ENCODE measurements around the gene TRAP1.
A peak's percentile ranks its signal among the peaks of the same experiment; 100 is the strongest.
"Not testable (repeated sequence)": the region's sequence is repeated elsewhere in the genome, so short reads cannot be mapped to it uniquely, and the experiment has no call there.

The TRAP1 gene

GRCh38 chr16:3736116-3736515 is 18.8 kb upstream of the TRAP1 start:
- FAIRE-seq = no peak
- DNase-seq (ENCODE audit: low spot score) = no peak

GRCh38 chr16:3735541-3735940 is 18.2 kb upstream of the TRAP1 start:
- FAIRE-seq = no peak
- no peak for DNase-seq (ENCODE audit: low spot score)

- DNase-seq (ENCODE audit: low spot score) = no peak
- FAIRE-seq = no peak
Observed at GRCh38 chr16:3734758-3735221, 17.5 kb upstream of the TRAP1 start.

GRCh38 chr16:3734084-3734757 is 16.9 kb upstream of the TRAP1 start:
- no peak for FAIRE-seq
- no peak for DNase-seq (ENCODE audit: low spot score)

GRCh38 chr16:3732171-3732570 is 14.8 kb upstream of the TRAP1 start:
- FAIRE-seq (no peak), DNase-seq (ENCODE audit: low spot score) (no peak)

GRCh38 chr16:3731126-3731935 is 14.0 kb upstream of the TRAP1 start:
- DNase-seq (ENCODE audit: low spot score) (no peak), FAIRE-seq (no peak)

- DNase-seq (ENCODE audit: low spot score) = no peak
- FAIRE-seq = no peak
Observed at GRCh38 chr16:3730161-3731125, 13.1 kb upstream of the TRAP1 start.

- no peak for FAIRE-seq
- DNase-seq (ENCODE audit: low spot score) = no peak
Observed at GRCh38 chr16:3729161-3730112, 12.1 kb upstream of the TRAP1 start.

- DNase-seq (ENCODE audit: low spot score) (no peak), FAIRE-seq (no peak)
Observed at GRCh38 chr16:3728424-3729160, 11.3 kb upstream of the TRAP1 start.

GRCh38 chr16:3727806-3728381 is 10.6 kb upstream of the TRAP1 start:
- FAIRE-seq = no peak

GRCh38 chr16:3726021-3726687 is 8.8 kb upstream of the TRAP1 start:
- no peak for DNase-seq (ENCODE audit: low spot score)
- FAIRE-seq = no peak

More at GRCh38 chr16:3727806-3728381, 10.6 kb upstream of the TRAP1 start:
- no peak for DNase-seq (ENCODE audit: low spot score)

- DNase-seq (ENCODE audit: low spot score) (no peak), FAIRE-seq (no peak)
Observed at GRCh38 chr16:3725276-3725675, 8.0 kb upstream of the TRAP1 start.

GRCh38 chr16:3722508-3722907 is 5.2 kb upstream of the TRAP1 start:
- FAIRE-seq (no peak), DNase-seq (ENCODE audit: low spot score) (no peak)

GRCh38 chr16:3720418-3720817 is 3.1 kb upstream of the TRAP1 start:
- FAIRE-seq = no peak
- DNase-seq (ENCODE audit: low spot score) = no peak

GRCh38 chr16:3718628-3719027 is 1.3 kb upstream of the TRAP1 start:
- FAIRE-seq (no peak), DNase-seq (ENCODE audit: low spot score) (no peak)

GRCh38 chr16:3718019-3718391 is 681 bp upstream of the TRAP1 start:
- no peak for DNase-seq (ENCODE audit: low spot score)
- FAIRE-seq = no peak

GRCh38 chr16:3716831-3717234 is 491 bp downstream of the TRAP1 start:
- FAIRE-seq = no peak
- peak; percentile 40 for DNase-seq (ENCODE audit: low spot score)

- no peak for FAIRE-seq
- no peak for DNase-seq (ENCODE audit: low spot score)
Observed at GRCh38 chr16:3715430-3715829, 1.9 kb downstream of the TRAP1 start.

- not testable (repeated sequence) for DNase-seq (ENCODE audit: low spot score); FAIRE-seq
Observed at GRCh38 chr16:3714378-3714777, 2.9 kb downstream of the TRAP1 start.

Data from urothelium cell line (cell line).